CD4-positive, alpha-beta T cell treated with Interleukin-21 for 1 hour (primary cell): ENCODE data around the gene NSUN2.
"Not testable (repeated sequence)": the region's sequence is repeated elsewhere in the genome, so short reads cannot be mapped to it uniquely, and the experiment has no call there.

Experiments used
- DNase-seq: peaks from one replicate; pipeline ENCODE4 v3.0.0-alpha.2; 2020

NSUN2 gene

GRCh38 chr5:6581559-6582426 lies 51.1 kb downstream of the NSUN2 start:
- DNase-seq: no peak

- DNase-seq: no peak
Measured at GRCh38 chr5:6581090-6581489, 51.8 kb downstream of the NSUN2 start.

GRCh38 chr5:6579535-6579934 lies 53.3 kb downstream of the NSUN2 start:
- DNase-seq: no peak

- no peak for DNase-seq
Measured at GRCh38 chr5:6578676-6579343, 54.0 kb downstream of the NSUN2 start.

- DNase-seq: peak; percentile 11
Measured at GRCh38 chr5:6576861-6577501, 55.9 kb downstream of the NSUN2 start.

- DNase-seq: no peak
Measured at GRCh38 chr5:6574537-6575245, 58.2 kb downstream of the NSUN2 start.

GRCh38 chr5:6574111-6574510 lies 58.7 kb downstream of the NSUN2 start:
- no peak for DNase-seq

- DNase-seq: no peak
Measured at GRCh38 chr5:6573651-6574101, 59.2 kb downstream of the NSUN2 start.

GRCh38 chr5:6572825-6573380 lies 59.9 kb downstream of the NSUN2 start:
- DNase-seq: no peak

- no peak for DNase-seq
Measured at GRCh38 chr5:6572086-6572824, 60.6 kb downstream of the NSUN2 start.

- DNase-seq: not testable (repeated sequence)
Measured at GRCh38 chr5:6571607-6572006, 61.2 kb downstream of the NSUN2 start.

- no peak for DNase-seq
Measured at GRCh38 chr5:6570530-6570929, 62.3 kb downstream of the NSUN2 start.

GRCh38 chr5:6568889-6569288 lies 64.0 kb downstream of the NSUN2 start:
- DNase-seq: no peak

- DNase-seq: no peak
Measured at GRCh38 chr5:6568383-6568782, 64.5 kb downstream of the NSUN2 start.

- no peak for DNase-seq
Measured at GRCh38 chr5:6567835-6568234, 65.0 kb downstream of the NSUN2 start.

- no peak for DNase-seq
Measured at GRCh38 chr5:6567068-6567467, 65.8 kb downstream of the NSUN2 start.

- DNase-seq: no peak
Measured at GRCh38 chr5:6565492-6565891, 67.4 kb downstream of the NSUN2 start.

GRCh38 chr5:6557807-6558575 lies 74.9 kb downstream of the NSUN2 start:
- no peak for DNase-seq

- no peak for DNase-seq
Measured at GRCh38 chr5:6556802-6557102, 76.1 kb downstream of the NSUN2 start.

GRCh38 chr5:6556089-6556801 lies 76.6 kb downstream of the NSUN2 start:
- no peak for DNase-seq

GRCh38 chr5:6554812-6555211 lies 78.0 kb downstream of the NSUN2 start:
- no peak for DNase-seq
